Measurements from ENCODE around the gene SORCS1.

The SORCS1 gene

GRCh38 chr10:106661133-106661766 lies 503.3 kb downstream of the SORCS1 start:
- no peak overlapping the region for H3K4me3 ChIP-seq (ENCODE audit: low read depth, low read length)
- DNase-seq (ENCODE audit: low read depth), result no peak
- no peak for TF ChIP-seq CTCF (IDR thresholded peaks at IDR 0.05; ENCODE audit: control insufficient read depth, extremely low read depth, insufficient read depth)

- TF ChIP-seq CTCF (IDR thresholded peaks at IDR 0.05; ENCODE audit: control insufficient read depth, extremely low read depth, insufficient read depth), result no peak
- H3K4me3 ChIP-seq (ENCODE audit: low read depth, low read length), result no peak overlapping the region
- no peak for DNase-seq (ENCODE audit: low read depth)
These were observed 504.0 kb downstream of the SORCS1 start for GRCh38 chr10:106660550-106660949.

- no peak overlapping the region for H3K4me3 ChIP-seq (ENCODE audit: low read depth, low read length)
- DNase-seq (ENCODE audit: low read depth), result no peak
- no peak for TF ChIP-seq CTCF (IDR thresholded peaks at IDR 0.05; ENCODE audit: control insufficient read depth, extremely low read depth, insufficient read depth)
These were observed 508.9 kb downstream of the SORCS1 start for GRCh38 chr10:106655636-106656035.

- DNase-seq (ENCODE audit: low read depth), result no peak
- TF ChIP-seq CTCF (IDR thresholded peaks at IDR 0.05; ENCODE audit: control insufficient read depth, extremely low read depth, insufficient read depth), result no peak
- no peak overlapping the region for H3K4me3 ChIP-seq (ENCODE audit: low read depth, low read length)
These were observed 509.3 kb downstream of the SORCS1 start for GRCh38 chr10:106655165-106655564.

GRCh38 chr10:106652279-106652678 lies 512.2 kb downstream of the SORCS1 start:
- no peak for TF ChIP-seq CTCF (IDR thresholded peaks at IDR 0.05; ENCODE audit: control insufficient read depth, extremely low read depth, insufficient read depth)
- DNase-seq (ENCODE audit: low read depth), result no peak
- H3K4me3 ChIP-seq (ENCODE audit: low read depth, low read length), result no peak overlapping the region

GRCh38 chr10:106648534-106649481 lies 515.7 kb downstream of the SORCS1 start:
- TF ChIP-seq CTCF (IDR thresholded peaks at IDR 0.05; ENCODE audit: control insufficient read depth, extremely low read depth, insufficient read depth), result no peak

More at GRCh38 chr10:106648534-106649481, 515.7 kb downstream of the SORCS1 start:
- H3K4me3 ChIP-seq (ENCODE audit: low read depth, low read length), result no peak overlapping the region
- no peak for DNase-seq (ENCODE audit: low read depth)

All from LNCaP clone FGC (cell line).